GM23338 (cell line): Measurements from ENCODE around the gene MAGI1. TPM values are rescaled to one million over a fixed set of nuclear protein-coding genes. Genes with fewer than 3 reads are reported as not detected.

Experiments used
- ATAC-seq: fragments of 200-7000 bp; cut with Tn5 transposase; 3 replicates; pipeline ENCODE4 v1.9.1; 2020
- DNase-seq: peaks from one replicate; pipeline ENCODE4 v3.0.0-alpha.2; 2015; ENCODE audit warnings: low spot score
- H2AFZ ChIP-seq: fragments of 200-600 bp; sonication (generic); 2 replicates; pipeline ENCODE4 v1.8.0; 2016; ENCODE audit warnings: antibody characterized with exemption, mild to moderate bottlenecking, moderate library complexity
- H3F3A ChIP-seq: fragments of 200-600 bp; sonication (generic); replicated peaks from 2 replicates; pipeline ENCODE4 v1.8.0; 2017; ENCODE audit warnings: antibody characterized with exemption, mixed run types, low read depth
- H3K27ac ChIP-seq: fragments of 200-600 bp; sonication (generic); 2 replicates; pipeline ENCODE4 v1.6.1; 2016; ENCODE audit warnings: low read depth
- H3K27me3 ChIP-seq: fragments of 200-600 bp; sonication (generic); 2 replicates; pipeline ENCODE4 v1.8.0; 2016; ENCODE audit warnings: mild to moderate bottlenecking, mixed run types, moderate library complexity; ENCODE audit not compliant: insufficient read depth
- H3K36me3 ChIP-seq: fragments of 200-600 bp; sonication (generic); 2 replicates; pipeline ENCODE4 v1.8.0; 2016; ENCODE audit warnings: mild to moderate bottlenecking; ENCODE audit not compliant: insufficient read depth
- H3K4me1 ChIP-seq: fragments of 200-600 bp; sonication (generic); 2 replicates; pipeline ENCODE4 v1.8.0; 2016; ENCODE audit warnings: mild to moderate bottlenecking, moderate library complexity; ENCODE audit not compliant: insufficient read depth
- H3K4me2 ChIP-seq: fragments of 200-600 bp; sonication (generic); 2 replicates; pipeline ENCODE4 v1.7.1; 2017; ENCODE audit warnings: mixed run types
- H3K4me3 ChIP-seq: fragments of 200-600 bp; sonication (generic); 2 replicates; pipeline ENCODE4 v1.6.1; 2016; ENCODE audit warnings: mixed run types
- H3K79me2 ChIP-seq: fragments of 200-600 bp; sonication (generic); replicated peaks from 2 replicates; pipeline ENCODE4 v1.8.0; 2017; ENCODE audit warnings: mild to moderate bottlenecking; ENCODE audit not compliant: insufficient read depth
- H3K9me2 ChIP-seq: fragments of 200-600 bp; sonication (generic); 2 replicates; pipeline ENCODE4 v1.8.0; 2017; ENCODE audit not compliant: insufficient read depth
- H4K20me1 ChIP-seq: fragments of 200-600 bp; sonication (generic); replicated peaks from 2 replicates; pipeline ENCODE4 v1.8.0; 2017; ENCODE audit warnings: mild to moderate bottlenecking; ENCODE audit not compliant: insufficient read depth
- H3K27ac Mint-ChIP-seq: 2 replicates; pipeline ENCODE4 v1.8.0; 2020; ENCODE audit warnings: inconsistent platforms, mild to moderate bottlenecking, moderate library complexity, mixed read lengths
- H3K27me3 Mint-ChIP-seq: 3 replicates; pipeline ENCODE4 v1.8.0; 2022; ENCODE audit warnings: low read depth, mild to moderate bottlenecking, moderate library complexity, mixed read lengths, inconsistent platforms; ENCODE audit not compliant: insufficient read depth, poor library complexity
- H3K36me3 Mint-ChIP-seq: 3 replicates; pipeline ENCODE4 v1.8.0; 2021; ENCODE audit warnings: low read depth, mild to moderate bottlenecking, inconsistent platforms, moderate library complexity, mixed read lengths
- H3K4me1 Mint-ChIP-seq: 3 replicates; pipeline ENCODE4 v1.8.0; 2020; ENCODE audit warnings: mild to moderate bottlenecking, inconsistent platforms, mixed read lengths
- H3K4me3 Mint-ChIP-seq: 3 replicates; pipeline ENCODE4 v1.8.0; 2021; ENCODE audit warnings: moderate library complexity, mild to moderate bottlenecking, inconsistent platforms, mixed read lengths
- H3K9me3 Mint-ChIP-seq: 3 replicates; pipeline ENCODE4 v1.8.0; 2020; ENCODE audit warnings: moderate library complexity, mild to moderate bottlenecking, inconsistent platforms, mixed read lengths
- CREB1 ChIP-seq: fragments of 250-450 bp; sonication (Bioruptor Pico); IDR thresholded peaks from 2 replicates; pipeline ENCODE4 v1.5.0; 2020; ENCODE audit warnings: low read depth, mild to moderate bottlenecking, moderate library complexity
- CTCF ChIP-seq, 2 experiments: fragments of 200-600 bp in 1 of 2; sonication (generic) in 1 of 2; conservative IDR thresholded peaks; 2 replicates each; pipeline versions ENCODE4 v1.5.1 to v1.6.1; 2016 to 2017; ENCODE audit warnings: antibody characterized with exemption in 2 of 2, low read depth in 2 of 2, mild to moderate bottlenecking in 2 of 2, moderate library complexity in 1 of 2
- ETS1 ChIP-seq: IDR thresholded peaks from 2 replicates; pipeline ENCODE4 v1.6.1; 2016; ENCODE audit warnings: antibody characterized with exemption
- EZH2 ChIP-seq: fragments of 200-600 bp; sonication (generic); IDR thresholded peaks from one replicate; pipeline ENCODE4 v1.8.0; 2017; ENCODE audit warnings: antibody characterized with exemption, mild to moderate bottlenecking, low read depth; ENCODE audit not compliant: unreplicated experiment
- EZH2phosphoT487 ChIP-seq: fragments of 200-600 bp; sonication (generic); IDR thresholded peaks from one replicate; pipeline ENCODE4 v1.8.1; 2018; ENCODE audit warnings: antibody characterized with exemption; ENCODE audit not compliant: unreplicated experiment
- JUNB ChIP-seq: IDR thresholded peaks from one replicate; pipeline ENCODE4 v1.6.1; 2016; ENCODE audit warnings: antibody characterized with exemption; ENCODE audit not compliant: unreplicated experiment
- NANOG ChIP-seq: IDR thresholded peaks from 2 replicates; pipeline ENCODE4 v1.6.1; 2016; ENCODE audit warnings: antibody characterized with exemption, borderline replicate concordance
- POLR2AphosphoS5 ChIP-seq: IDR thresholded peaks from 2 replicates; pipeline ENCODE4 v1.6.1; 2016; ENCODE audit warnings: antibody characterized with exemption, low read depth
- REST ChIP-seq: IDR thresholded peaks from one replicate; pipeline ENCODE4 v1.6.1; 2018; ENCODE audit warnings: antibody characterized with exemption; ENCODE audit not compliant: unreplicated experiment
- STAT1 ChIP-seq: IDR thresholded peaks from one replicate; pipeline ENCODE4 v1.6.1; 2016; ENCODE audit warnings: antibody characterized with exemption; ENCODE audit not compliant: unreplicated experiment
- ZNF114 ChIP-seq: fragments of 250-450 bp; sonication (Bioruptor Pico); IDR thresholded peaks from 2 replicates; pipeline ENCODE4 v1.5.0; 2020; ENCODE audit warnings: mild to moderate bottlenecking, moderate library complexity
- ZNF331 ChIP-seq: fragments of 250-450 bp; sonication (Bioruptor Pico); IDR thresholded peaks from 2 replicates; pipeline ENCODE4 v1.5.0; 2020; ENCODE audit warnings: low read depth, mild to moderate bottlenecking, moderate library complexity
- ZNF462 ChIP-seq: fragments of 250-450 bp; sonication (Bioruptor Pico); IDR thresholded peaks from 2 replicates; pipeline ENCODE4 v1.5.0; 2020; ENCODE audit warnings: mild to moderate bottlenecking, moderate library complexity
- polyA plus RNA-seq: library from polyadenylated mRNA; unstranded; fragments of >200 nt; fragmentation: Nextera tagmentation; extraction: Ambion mirVana; gene quantifications from 2 replicates; pipeline ENCODE4 v1.2.1, GENCODE V29; 2016
- total RNA-seq: library from RNA; depleted of rRNA; stranded (reverse); fragments of >200 nt; shearing (Covaris generic); gene quantifications from 2 replicates; pipeline ENCODE4 v1.2.3, GENCODE V29; 2014

Gene MAGI1
- total and polyA plus RNA-seq, 2 experiments from 2014 or later: 27.4 to 71.2 TPM

- Mint-ChIP-seq H3K4me3 (no peak overlapping the region), H3K4me1 (peaks cover 15% of the 10 kb centered on the region), H3K27me3 (no peaks in the 10 kb centered on the region), H3K36me3 (no peaks in the 10 kb centered on the region), H3K9me3 (no peaks in the 10 kb centered on the region), H3K27ac (no peak overlapping the region)
- no peak overlapping the region for H3K4me3 ChIP-seq
- H3K4me1 ChIP-seq: peaks cover 8% of the 10 kb centered on the region
- H3K79me2 ChIP-seq: peaks cover 33% of the 10 kb centered on the region
- H2AFZ ChIP-seq: no peak overlapping the region
- H4K20me1 ChIP-seq: peaks cover 13% of the 10 kb centered on the region
- no peaks in the 10 kb centered on the region for H3K9me2 ChIP-seq
- H3K27me3 ChIP-seq: no peaks in the 10 kb centered on the region
- H3K27ac ChIP-seq: no peak overlapping the region
- ATAC-seq (no peak), DNase-seq (no peak)
- 0 out of 2 replicates have a peak, but pooled peaks cover 3% of the 10 kb centered on the region for H3F3A ChIP-seq
- H3K36me3 ChIP-seq: no peaks in the 10 kb centered on the region
- no peak for TF ChIP-seq EZH2
- TF ChIP-seq ZNF462: no peak
- TF ChIP-seq ZNF331 (CRISPR knock-in tag): no peak
- TF ChIP-seq REST: no peak
- TF ChIP-seq CTCF (conservative IDR thresholded peaks at IDR 0.05; ENCODE audit: low read depth in 2 of 2): no peak
- TF ChIP-seq NANOG: no peak
- no peak for TF ChIP-seq CREB1 (CRISPR knock-in tag)
- TF ChIP-seq STAT1: no peak
- TF ChIP-seq POLR2AphosphoS5: no peak
- no peak for TF ChIP-seq ZNF114 (CRISPR knock-in tag)
- no peak for TF ChIP-seq EZH2phosphoT487
- TF ChIP-seq JUNB: no peak
- TF ChIP-seq ETS1: no peak
- no peak overlapping the region for H3K4me2 ChIP-seq
Observed at GRCh38 chr3:65984975-65985374, 53.7 kb downstream of the MAGI1 start.
